GM12865 (cell line): ENCODE measurements around the gene NSUN6.

ENCODE experiments used
- DNase-seq: peaks from one replicate; pipeline ENCODE4 v3.0.0; 2010; ENCODE audit warnings: low read depth
- H3K4me3 ChIP-seq: 2 replicates; pipeline ENCODE4 v1.5.1; 2011; ENCODE audit warnings: mild to moderate bottlenecking, low read depth, low read length, control low read depth
- CTCF ChIP-seq: IDR thresholded peaks from 2 replicates; pipeline ENCODE4 v1.5.1; 2011; ENCODE audit warnings: low read length, control low read depth, low read depth, inconsistent platforms; ENCODE audit not compliant: insufficient read depth; ENCODE audit errors: missing control alignments

NSUN6 gene

GRCh38 chr10:18659819-18660535 is 8.6 kb upstream of the NSUN6 start:
- no peak for TF ChIP-seq CTCF
- peak; percentile 53 for DNase-seq

DNA sequence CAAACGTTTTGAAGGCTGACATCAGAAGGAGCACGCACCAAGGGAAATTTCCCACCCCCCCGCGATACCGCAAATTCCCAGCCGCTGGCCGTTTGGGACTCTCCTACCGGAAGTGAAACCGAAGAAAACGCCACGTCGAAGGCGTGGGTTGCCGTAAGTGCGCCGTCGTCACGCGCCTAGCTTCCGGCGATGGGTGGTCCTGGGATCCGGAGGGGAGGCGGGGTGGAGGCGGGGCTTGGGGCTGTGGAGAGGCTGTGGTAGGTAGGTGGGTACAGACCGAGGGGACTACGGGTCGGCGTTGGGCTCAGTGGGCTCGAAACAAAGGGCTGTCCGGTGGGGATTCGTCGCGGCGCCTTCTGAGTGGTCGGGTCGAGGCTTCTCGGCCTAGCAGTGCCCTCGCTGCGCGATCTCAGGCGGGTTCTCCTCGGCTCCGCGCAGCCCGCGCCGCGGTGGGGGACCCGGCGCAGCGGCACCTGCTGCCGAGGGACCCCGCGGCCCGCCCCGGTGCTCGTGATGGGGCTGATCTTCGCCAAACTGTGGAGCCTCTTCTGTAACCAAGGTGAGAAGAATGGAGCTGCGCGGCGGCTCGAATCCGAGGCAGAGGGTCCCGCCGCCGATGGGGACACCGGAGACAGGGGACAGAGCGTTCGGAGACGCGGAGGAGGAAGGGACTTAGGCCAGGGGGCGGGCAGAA is 7.9 kb upstream of the NSUN6 start, which contains the start of gene ARL5B:
TSS of gene ARL5B (plus strand) at position 307 of the 694 bp plus-strand sequence. CDS start at position 514, 207 bp downstream.
- H3K4me3 ChIP-seq = peak within 1 kb of the TSS; percentile 99
- TF ChIP-seq CTCF = no peak
- peak; percentile 98 for DNase-seq

More at GRCh38 chr10:18659819-18660535, 8.6 kb upstream of the NSUN6 start:
- H3K4me3 ChIP-seq = peak overlapping the region; percentile 99

DNA sequence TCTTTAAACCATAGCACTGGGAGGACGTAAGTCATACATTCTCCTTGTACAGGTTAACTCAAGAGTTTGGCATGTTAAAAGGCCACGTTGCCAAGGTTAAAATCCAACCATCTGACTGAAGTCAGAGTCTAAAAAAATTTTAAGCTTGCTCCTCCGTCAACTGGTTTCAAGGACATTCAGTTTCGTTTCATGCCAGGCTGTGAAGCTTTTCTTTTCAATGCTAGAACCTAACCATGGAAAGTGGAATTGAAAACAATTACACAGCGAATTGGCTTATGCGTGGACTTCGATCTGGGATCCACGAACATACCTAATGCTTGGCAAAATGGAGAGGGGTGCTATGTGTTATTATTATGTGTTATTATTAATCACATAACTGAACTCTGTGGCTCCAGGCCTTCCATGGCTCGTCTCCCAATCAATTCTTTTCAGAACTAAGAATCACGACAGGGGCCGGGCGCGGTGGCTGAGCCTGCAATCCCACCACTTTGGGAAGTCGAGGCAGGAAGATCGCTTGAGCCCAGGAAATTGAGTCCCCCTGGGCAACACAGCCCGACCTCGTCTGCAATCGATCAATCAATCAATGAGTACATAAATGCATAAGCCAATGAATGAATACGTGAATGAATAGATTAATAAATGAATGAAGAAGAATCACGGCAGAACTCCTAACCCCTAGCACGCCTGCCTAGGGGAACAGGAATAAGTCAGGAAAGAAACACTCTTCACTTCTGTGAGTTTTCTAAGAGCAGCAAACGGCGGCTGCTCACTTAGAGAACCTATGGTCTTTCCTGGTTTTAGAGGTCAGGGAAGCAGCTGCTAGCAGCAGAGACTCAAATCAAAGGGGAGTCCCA is 7.1 kb upstream of the NSUN6 start:
- peak overlapping the region; percentile 99 for H3K4me3 ChIP-seq
- TF ChIP-seq CTCF = no peak
- DNase-seq = peak; percentile 75

- no peak for DNase-seq
- H3K4me3 ChIP-seq = no peak overlapping the region
- TF ChIP-seq CTCF = no peak
Measured at GRCh38 chr10:18656724-18657123, 5.3 kb upstream of the NSUN6 start.

DNA sequence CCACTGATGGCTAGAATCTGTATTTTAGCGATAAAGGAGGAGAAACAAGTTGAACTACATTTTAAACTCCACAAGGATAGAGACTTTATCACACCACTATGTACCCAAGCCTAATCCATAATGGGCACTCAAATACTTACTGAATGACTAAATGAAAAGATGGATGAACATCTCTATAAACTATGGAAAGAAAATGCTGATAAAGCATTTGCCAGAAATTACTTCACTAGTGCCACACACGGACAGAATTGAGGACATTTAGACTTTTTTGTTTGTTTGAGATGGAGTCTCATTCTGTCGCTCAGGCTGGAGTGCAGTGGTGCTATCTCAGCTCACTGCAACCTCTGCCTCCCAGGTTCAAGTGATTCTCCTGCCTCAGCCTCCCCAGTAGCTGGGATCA is 1.7 kb upstream of the NSUN6 start:
- H3K4me3 ChIP-seq = no peak overlapping the region
- no peak for DNase-seq
- TF ChIP-seq CTCF = no peak

DNA sequence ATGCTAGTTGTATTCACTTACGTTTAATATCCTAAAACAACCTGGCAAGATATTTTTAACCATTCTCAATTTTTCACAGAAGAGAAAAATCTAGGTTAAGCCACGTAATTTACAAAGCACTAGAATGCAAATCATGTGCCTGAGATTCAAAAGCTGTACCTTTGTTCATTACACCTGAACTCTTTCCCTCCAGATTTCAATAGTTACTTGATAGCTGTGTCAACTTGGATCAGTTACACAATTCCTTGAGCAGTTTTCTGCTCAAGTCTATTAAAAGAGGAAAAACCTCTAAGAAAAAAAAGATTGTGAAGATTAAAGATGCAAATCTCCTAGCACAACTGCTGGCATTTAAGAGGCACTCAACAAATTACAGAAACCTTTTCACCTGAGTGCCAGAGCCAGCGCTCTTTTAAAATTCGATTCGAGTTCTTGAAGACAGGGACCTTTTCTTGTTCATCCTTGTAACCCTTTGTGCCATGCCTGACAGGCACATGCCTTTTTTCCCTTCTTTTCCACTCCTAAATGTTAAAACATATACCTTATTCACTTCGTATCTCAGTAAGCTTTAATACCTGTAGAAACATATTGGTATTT is 886 bp downstream of the NSUN6 start:
- peak overlapping the region; percentile 88 for H3K4me3 ChIP-seq
- no peak for DNase-seq
- TF ChIP-seq CTCF = no peak
